GM23248 (cell line): ENCODE measurements around the gene CMTM8.

ENCODE experiments used
- EZH2 ChIP-seq: fragments of 200-600 bp; sonication (generic); IDR thresholded peaks from 2 replicates; pipeline ENCODE4 v1.6.1; 2018; ENCODE audit warnings: antibody characterized with exemption, mild to moderate bottlenecking; ENCODE audit not compliant: insufficient read depth, poor library complexity, severe bottlenecking
- EZH2phosphoT487 ChIP-seq: fragments of 200-600 bp; sonication (generic); IDR thresholded peaks from 2 replicates; pipeline ENCODE4 v1.6.1; 2018; ENCODE audit warnings: antibody characterized with exemption, moderate library complexity, mild to moderate bottlenecking, low read depth; ENCODE audit not compliant: insufficient read depth

- TF ChIP-seq EZH2 (no peak), EZH2phosphoT487 (no peak)
Measured at GRCh38 chr3:32391643-32392535, 153.4 kb downstream of the CMTM8 start, which contains the start of gene CMTM7.
